ENCODE data around the gene NDUFA5. TPM values are rescaled to one million over a fixed set of nuclear protein-coding genes. Genes with fewer than 3 reads are reported as not detected.

Gene NDUFA5
- total RNA-seq, 1 donor = 47.8 TPM

DNA sequence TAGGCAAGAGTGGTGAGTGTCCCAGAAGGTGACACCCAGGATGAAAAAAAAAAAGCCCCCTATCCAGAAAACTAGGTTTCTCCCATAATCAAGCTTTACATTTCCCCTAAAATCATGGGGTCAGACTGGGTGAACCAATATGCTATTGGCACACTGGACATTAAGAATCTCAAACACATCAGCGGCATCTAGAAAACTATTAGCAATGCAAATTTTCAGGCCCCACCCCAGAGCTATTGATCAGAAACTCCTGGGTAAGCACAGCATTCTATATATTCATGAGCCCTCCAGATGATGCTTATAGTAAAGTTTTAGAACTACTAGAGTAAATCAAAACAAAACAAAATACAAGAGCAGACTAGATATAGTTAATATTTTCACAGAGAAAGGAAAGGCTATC, 59.6 kb downstream of the NDUFA5 start:
- H3K4me3 ChIP-seq (ENCODE audit: low read depth, low read length) = no peak overlapping the region
- DNase-seq (ENCODE audit: low read depth) = no peak
- TF ChIP-seq, protein P1, sequence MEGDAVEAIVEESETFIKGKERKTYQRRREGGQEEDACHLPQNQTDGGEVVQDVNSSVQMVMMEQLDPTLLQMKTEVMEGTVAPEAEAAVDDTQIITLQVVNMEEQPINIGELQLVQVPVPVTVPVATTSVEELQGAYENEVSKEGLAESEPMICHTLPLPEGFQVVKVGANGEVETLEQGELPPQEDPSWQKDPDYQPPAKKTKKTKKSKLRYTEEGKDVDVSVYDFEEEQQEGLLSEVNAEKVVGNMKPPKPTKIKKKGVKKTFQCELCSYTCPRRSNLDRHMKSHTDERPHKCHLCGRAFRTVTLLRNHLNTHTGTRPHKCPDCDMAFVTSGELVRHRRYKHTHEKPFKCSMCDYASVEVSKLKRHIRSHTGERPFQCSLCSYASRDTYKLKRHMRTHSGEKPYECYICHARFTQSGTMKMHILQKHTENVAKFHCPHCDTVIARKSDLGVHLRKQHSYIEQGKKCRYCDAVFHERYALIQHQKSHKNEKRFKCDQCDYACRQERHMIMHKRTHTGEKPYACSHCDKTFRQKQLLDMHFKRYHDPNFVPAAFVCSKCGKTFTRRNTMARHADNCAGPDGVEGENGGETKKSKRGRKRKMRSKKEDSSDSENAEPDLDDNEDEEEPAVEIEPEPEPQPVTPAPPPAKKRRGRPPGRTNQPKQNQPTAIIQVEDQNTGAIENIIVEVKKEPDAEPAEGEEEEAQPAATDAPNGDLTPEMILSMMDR (IDR thresholded peaks at IDR 0.05; ENCODE audit: insufficient read depth, low read length) = no peak

DNA sequence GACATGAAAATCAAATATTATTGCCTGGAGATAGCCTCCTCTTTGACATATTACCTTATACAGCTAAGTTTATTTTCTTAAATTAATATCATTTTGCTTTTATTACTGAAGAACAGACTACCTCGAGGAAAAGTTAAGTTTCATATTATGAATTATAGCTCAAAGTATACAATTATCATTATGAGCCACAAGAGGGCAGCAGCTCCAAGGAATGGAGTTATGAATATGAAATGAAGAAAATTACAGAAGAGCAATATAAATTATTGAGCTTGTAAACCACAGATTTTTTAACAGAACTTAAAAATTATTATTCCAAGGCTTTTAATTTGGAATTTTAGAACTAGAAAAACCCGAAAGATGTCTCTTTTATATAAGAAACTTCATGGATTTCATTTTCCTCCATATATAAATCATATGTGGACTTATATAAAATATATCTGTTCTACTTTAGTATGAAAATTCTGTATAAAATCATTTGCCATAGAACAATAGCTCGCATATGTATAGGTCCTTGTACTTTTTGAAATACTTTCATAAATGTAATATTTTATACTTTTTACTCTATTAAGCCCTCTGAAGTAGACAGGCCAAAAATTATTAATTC, 63.3 kb downstream of the NDUFA5 start:
- TF ChIP-seq, protein P1 (IDR thresholded peaks at IDR 0.05; ENCODE audit: insufficient read depth, low read length) = peak; percentile 68
- DNase-seq (ENCODE audit: low read depth) = peak; percentile 62
- H3K4me3 ChIP-seq (ENCODE audit: low read depth, low read length) = no peak overlapping the region

DNA sequence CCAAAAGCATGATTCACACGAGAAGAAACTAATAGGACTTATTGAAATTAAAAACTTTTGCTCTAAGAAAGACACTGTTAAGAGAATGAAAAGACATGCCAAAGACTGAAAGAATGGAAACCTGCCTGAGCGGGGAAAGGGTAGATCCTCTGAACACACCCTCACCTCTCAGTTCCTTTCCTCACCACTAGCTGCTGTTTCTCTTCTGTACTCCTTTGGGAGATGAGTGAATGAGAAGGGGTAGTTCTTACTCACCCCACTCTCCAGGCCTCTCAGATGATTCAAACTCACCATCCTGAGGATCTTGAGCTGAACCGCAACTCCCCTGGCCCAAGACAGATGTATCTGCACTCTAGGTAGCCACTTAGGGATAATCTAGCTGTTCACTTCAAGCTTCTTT, 65.1 kb downstream of the NDUFA5 start:
- H3K4me3 ChIP-seq (ENCODE audit: low read depth, low read length) = no peak overlapping the region
- TF ChIP-seq, protein P1 (IDR thresholded peaks at IDR 0.05; ENCODE audit: insufficient read depth, low read length) = peak; percentile 10
- no peak for DNase-seq (ENCODE audit: low read depth)

Other genes starting within 250 kb of the NDUFA5 start
- gene IQUB, start 23.2 kb downstream of the NDUFA5 start, total RNA-seq (ENCODE audit: low replicate concordance) = 0.81 and 2.7 TPM in 2 replicates
- not detected in 2 replicates for gene ASB15, start 44.0 kb upstream of the NDUFA5 start, total RNA-seq (ENCODE audit: low replicate concordance)
- gene LMOD2, start 98.0 kb upstream of the NDUFA5 start, total RNA-seq (ENCODE audit: low replicate concordance) = not detected in 2 replicates
- gene WASL, start 191.2 kb upstream of the NDUFA5 start, total RNA-seq (ENCODE audit: low replicate concordance) = 12.8 and 31.9 TPM in 2 replicates

Data from fibroblast of the aortic adventitia (primary cell).